GM20431 (cell line): ENCODE data around the gene HTR5A.
"Not testable (repeated sequence)": the region's sequence is repeated elsewhere in the genome, so short reads cannot be mapped to it uniquely, and the experiment has no call there.

Experiments used
- in situ Hi-C: fragments of 300-500 bp; cut with MseI, MboI; formaldehyde crosslinking; loops from one replicate; pipeline ENCODE4 v1.15.0; 2020; ENCODE audit warnings: low sequenced_read_pairs; ENCODE audit not compliant: unreplicated experiment

HTR5A gene

GRCh38 chr7:155069992-155070751 lies at the start of gene HTR5A:
Gene HTR5A (plus strand): TSS chr7:155070324. CDS start chr7:155070900, 576 bp downstream.
- in situ Hi-C loops = no loop called here

- in situ Hi-C loops = no loop called here
These were observed 49.1 kb upstream of the HTR5A start for GRCh38 chr7:155020996-155021395.

GRCh38 chr7:155021699-155022145 lies 48.4 kb upstream of the HTR5A start:
- in situ Hi-C loops = no loop called here

- in situ Hi-C loops = no loop called here
These were observed 42.2 kb upstream of the HTR5A start for GRCh38 chr7:155027879-155028278.

GRCh38 chr7:155032978-155033377 lies 37.1 kb upstream of the HTR5A start:
- in situ Hi-C loops = no loop called here

DNA sequence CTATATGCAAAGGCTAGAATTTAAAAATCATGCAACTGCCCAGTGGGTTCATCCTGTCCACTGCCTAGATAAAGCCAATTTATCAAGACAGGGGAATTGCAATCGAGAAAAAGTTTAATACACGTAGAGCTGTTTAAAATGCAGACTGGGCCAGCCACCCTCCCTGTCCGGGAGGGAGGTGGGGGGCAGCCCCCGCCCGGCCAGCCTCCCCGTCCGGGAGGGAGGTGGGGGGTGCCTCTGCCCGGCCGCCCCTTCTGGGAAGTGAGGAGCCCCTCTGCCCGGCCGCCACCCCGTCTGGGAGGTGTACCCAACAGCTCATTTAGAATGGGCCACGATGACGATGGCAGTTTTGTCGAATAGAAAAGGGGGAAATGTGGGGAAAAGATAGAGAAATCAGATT lies 35.6 kb upstream of the HTR5A start:
- in situ Hi-C loops = not testable (repeated sequence)

- in situ Hi-C loops = no loop called here
These were observed 31.8 kb upstream of the HTR5A start for GRCh38 chr7:155038335-155038734.

- in situ Hi-C loops = no loop called here
These were observed 26.4 kb upstream of the HTR5A start for GRCh38 chr7:155043756-155044155.

- in situ Hi-C loops = no loop called here
These were observed 22.1 kb upstream of the HTR5A start for GRCh38 chr7:155048006-155048405.

DNA sequence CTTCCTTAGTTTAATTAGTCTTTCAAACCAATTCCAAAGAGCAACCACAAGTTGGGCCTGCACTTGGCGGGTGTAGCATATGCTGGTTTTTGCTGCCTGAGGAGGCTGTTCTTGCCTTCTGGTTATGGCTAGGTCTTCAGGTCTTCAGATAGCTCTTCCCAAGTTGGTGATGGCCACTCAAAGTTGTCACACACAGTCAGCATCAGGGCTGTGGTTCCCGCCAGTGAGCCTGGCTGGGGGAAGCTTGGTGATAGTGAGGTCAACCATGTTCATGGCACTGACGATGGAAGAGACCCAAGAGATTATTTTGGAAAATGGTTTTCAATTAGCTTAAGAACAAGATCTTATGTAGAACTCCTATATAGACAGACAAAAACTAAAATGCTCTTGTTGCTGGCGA lies 18.8 kb upstream of the HTR5A start:
- in situ Hi-C loops = no loop called here

GRCh38 chr7:155053002-155053401 lies 17.1 kb upstream of the HTR5A start:
- in situ Hi-C loops = no loop called here

DNA sequence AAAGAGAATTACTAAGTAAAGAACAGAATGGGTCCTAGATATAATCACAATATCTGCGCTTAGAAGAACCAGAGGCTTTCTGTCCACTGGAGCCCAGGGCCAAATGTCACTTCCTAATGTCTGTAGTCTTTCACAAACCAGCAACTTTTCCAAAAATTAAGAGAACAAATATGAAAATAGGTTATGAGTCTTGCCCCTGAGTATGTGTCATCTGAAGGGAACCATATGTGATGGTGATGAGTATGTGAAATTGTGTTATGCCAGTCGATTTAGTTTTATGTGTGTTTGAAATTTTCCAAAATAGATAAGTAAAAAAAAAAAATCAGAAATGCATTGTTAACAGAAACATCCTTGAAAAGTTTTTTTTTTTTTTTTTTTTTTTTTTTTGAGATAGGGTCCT lies 15.4 kb upstream of the HTR5A start:
- in situ Hi-C loops = no loop called here

GRCh38 chr7:155057076-155057475 lies 13.0 kb upstream of the HTR5A start:
- in situ Hi-C loops = no loop called here

DNA sequence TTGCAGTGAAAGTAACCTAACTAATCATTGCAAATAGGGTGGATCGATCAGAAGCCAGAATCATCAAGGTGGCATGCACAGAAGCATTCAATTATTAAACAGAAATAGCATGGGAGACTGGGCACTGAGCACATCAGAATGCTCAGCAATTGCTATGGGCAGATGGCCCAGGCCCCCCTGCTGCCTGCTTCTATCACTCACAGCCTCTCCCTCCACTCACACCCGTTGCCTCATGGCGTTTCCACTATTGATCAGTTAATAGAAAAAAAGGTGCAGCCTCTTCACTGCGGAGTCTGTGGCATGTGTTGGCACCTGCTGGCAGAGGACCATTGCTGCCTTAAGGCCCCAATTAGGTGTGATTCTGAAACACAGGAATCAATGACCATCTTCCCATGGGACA lies 11.2 kb upstream of the HTR5A start:
- in situ Hi-C loops = no loop called here

GRCh38 chr7:155059703-155060102 lies 10.4 kb upstream of the HTR5A start:
- in situ Hi-C loops = no loop called here

DNA sequence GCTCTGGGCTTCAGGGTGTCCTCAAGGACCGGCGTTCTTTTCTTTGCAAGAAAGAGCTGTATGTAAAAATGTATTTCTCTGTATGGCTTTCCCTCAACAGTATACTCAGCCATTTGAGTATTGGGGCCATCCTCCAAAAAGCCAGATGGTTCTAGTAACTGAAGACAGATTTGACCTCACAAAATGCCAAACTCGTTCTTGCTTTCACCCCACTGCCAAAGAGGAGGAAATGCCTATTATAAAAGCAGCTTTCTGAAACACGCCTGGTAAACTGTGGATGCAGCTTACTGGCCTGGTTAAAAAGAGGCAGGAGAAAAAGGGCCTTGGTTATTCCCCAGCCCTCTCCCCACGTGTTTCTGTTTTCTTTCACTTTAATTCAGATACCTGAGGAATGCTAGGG lies 7.7 kb upstream of the HTR5A start:
- in situ Hi-C loops = no loop called here

DNA sequence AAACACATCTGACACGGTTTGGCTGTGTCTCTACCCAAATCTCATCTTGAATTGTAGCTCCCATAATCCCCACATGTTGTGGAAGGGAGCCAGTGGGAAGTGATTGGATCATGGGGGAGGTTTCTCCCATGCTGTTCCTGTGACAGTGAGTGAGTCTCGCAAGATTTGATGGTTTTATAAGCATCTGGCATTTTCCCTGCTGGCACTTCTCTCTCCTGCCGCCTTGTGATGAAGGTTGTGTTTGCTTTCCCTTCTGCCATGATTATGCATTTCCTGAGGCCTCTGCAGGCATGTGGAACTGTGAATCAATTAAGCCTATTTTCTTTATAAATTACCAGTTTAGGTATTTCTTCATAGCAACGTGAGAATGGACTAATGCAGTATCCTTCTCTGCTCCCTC lies 5.9 kb upstream of the HTR5A start:
- in situ Hi-C loops = no loop called here

GRCh38 chr7:155066417-155066950 lies 3.6 kb upstream of the HTR5A start:
- in situ Hi-C loops = no loop called here

- in situ Hi-C loops = no loop called here
These were observed 1.1 kb downstream of the HTR5A start for GRCh38 chr7:155071121-155071651.

DNA sequence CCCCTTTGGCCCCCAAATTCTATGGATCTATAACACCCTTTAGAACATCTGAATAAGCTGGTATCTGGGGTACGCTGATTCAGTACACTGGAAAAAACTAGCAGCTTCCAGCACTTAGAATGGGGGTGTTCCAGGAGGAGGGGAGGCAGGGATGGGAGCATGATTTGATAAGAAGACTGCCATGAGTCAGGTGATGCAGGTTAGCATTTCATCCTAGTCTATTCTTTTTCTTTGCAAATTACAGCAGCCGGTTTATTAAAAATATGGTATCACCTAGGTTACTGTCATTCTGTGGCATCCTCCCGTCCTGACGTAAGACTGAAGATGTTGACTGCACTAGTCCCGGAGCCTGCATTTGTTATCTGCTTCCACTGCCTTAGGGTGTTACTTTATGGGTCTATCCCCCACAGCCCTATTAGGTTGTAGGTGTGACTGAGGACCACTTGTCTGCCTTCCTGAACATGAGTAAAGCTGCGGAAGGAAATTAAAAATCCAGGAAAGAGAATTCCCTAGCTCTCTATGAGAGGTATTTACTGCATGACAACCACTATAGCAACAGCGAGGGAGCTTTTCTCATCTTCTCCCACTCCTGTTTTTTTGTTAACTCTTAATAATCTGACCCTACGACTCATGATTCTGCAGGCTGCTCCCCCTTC lies 1.9 kb downstream of the HTR5A start:
- in situ Hi-C loops = no loop called here

DNA sequence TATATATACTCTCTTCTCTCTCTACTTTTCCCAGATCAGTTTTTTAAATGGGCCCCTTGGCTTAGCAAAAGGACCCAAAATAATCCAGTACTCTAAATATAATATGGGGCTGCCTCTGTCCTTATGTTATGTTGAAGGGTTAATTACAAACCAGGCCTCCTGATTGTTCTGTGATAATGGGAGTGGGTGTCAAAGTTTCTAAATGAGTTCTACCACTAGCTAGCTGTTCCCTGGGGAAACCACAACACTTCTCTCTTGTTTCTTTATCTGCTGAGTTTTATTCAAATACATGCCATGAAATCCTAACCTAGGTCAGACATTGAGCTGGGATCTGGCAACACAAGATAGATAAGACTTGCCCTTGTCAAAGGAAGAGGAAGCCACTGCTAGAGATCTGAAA lies 3.8 kb downstream of the HTR5A start:
- in situ Hi-C loops = no loop called here
